ENCODE data around the gene MPHOSPH6. TPM values are rescaled to one million over a fixed set of nuclear protein-coding genes. Genes with fewer than 3 reads are reported as not detected.
"Not testable (repeated sequence)": the region's sequence is repeated elsewhere in the genome, so short reads cannot be mapped to it uniquely, and the experiment has no call there.

The MPHOSPH6 gene
- total and polyA plus RNA-seq, 2 of the 4 experiments (the other 2 are of a cell fraction) = 5.4 to 15.5 TPM

DNA sequence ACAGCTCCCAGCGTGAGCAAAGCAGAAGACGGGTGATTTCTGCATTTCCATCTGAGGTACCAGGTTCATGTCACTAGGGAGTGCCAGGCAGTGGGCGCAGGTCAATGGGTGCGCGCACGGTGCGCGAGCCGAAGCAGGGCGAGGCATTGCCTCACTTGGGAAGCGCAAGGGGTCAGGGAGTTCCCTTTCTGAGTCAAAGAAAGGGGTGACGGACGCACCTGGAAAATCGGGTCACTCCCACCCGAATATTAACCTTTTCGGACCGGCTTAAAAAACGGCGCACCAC is 30.8 kb downstream of the MPHOSPH6 start:
- H3K4me1 ChIP-seq (ENCODE audit: control insufficient read depth, insufficient read depth, low read length); H2AFZ ChIP-seq (replicated peaks; ENCODE audit: low read length, poor library complexity); H2BK20ac ChIP-seq (ENCODE audit: low read depth, low read length); POLR2A ChIA-PET (ENCODE audit: unreplicated experiment); ATAC-seq (ENCODE audit: low read depth); intact Hi-C loops (cut with micrococcal nuclease); H3K18ac ChIP-seq (ENCODE audit: low read depth, low read length); H3K27ac ChIP-seq (ENCODE audit: insufficient read depth, low read length); CTCF ChIA-PET; H3K14ac ChIP-seq (replicated peaks; ENCODE audit: low read depth, low read length); H4K8ac ChIP-seq (ENCODE audit: low read depth in 2 of 2, low read length in 2 of 2); H3K9ac ChIP-seq (ENCODE audit: low read depth, low read length); H3K79me1 ChIP-seq (ENCODE audit: low read depth in 1 of 2, low read length in 2 of 2); H3K27me3 ChIP-seq (ENCODE audit: control insufficient read depth, insufficient read depth, low read length); H3K4me3 ChIP-seq (ENCODE audit: insufficient read depth, low read depth, low read length); H2AK5ac ChIP-seq (ENCODE audit: low read depth, low read length); H3K56ac ChIP-seq (ENCODE audit: extremely low read depth, insufficient read depth, low read length); H2BK15ac ChIP-seq (ENCODE audit: low read depth, low read length); H4K20me1 ChIP-seq (ENCODE audit: insufficient read depth, low read length); DNase-seq; H4K91ac ChIP-seq (ENCODE audit: insufficient read depth, low read depth, low read length); BruUV-seq (replicated peaks); H2BK120ac ChIP-seq (ENCODE audit: low read depth, low read length); H3K4ac ChIP-seq (ENCODE audit: low read depth, low read length); H3K9me3 ChIP-seq (ENCODE audit: control insufficient read depth, insufficient read depth, low read length); dilution Hi-C loops (cut with HindIII; ENCODE audit: low sequenced_read_pairs, unreplicated experiment); H2AK9ac ChIP-seq (replicated peaks; ENCODE audit: low read depth, low read length, poor library complexity); H4K5ac ChIP-seq (ENCODE audit: low read depth, low read length); H3K23ac ChIP-seq (ENCODE audit: low read depth, low read length); in situ Hi-C loops (cut with MboI; ENCODE audit: low sequenced_read_pairs); H2BK5ac ChIP-seq (ENCODE audit: low read depth, low read length, poor library complexity, severe bottlenecking); H3K4me2 ChIP-seq (ENCODE audit: low read depth, low read length); H3K9me1 ChIP-seq (ENCODE audit: insufficient read depth, low read length): not testable (repeated sequence)
- H3K36me3 ChIP-seq (ENCODE audit: control insufficient read depth, insufficient read depth, low read length) = peaks cover 18% of the 10 kb centered on the region
- 100% methylated on average over 2 of the region's 19 CpGs; no CpG with 5 or more reads in 1 of the 2 experiments for WGBS, 2 experiments (ENCODE audit: extremely low coverage in 2 of 2, insufficient read length in 1 of 2)

Measured in IMR-90 (cell line).